IMR-90 (cell line): ENCODE results near the gene FBXW11. TPM values are rescaled to one million over a fixed set of nuclear protein-coding genes. Genes with fewer than 3 reads are reported as not detected.

Source experiments
- ATAC-seq: fragments of 200-7000 bp; cut with Tn5 transposase; 2 replicates; pipeline ENCODE4 v1.9.1; 2020; ENCODE audit warnings: low read depth, mild to moderate bottlenecking, moderate library complexity
- BruUV-seq: library from RNA; stranded (reverse); fragments of 400-500 nt; replicated peaks from 2 replicates; lab custom pipeline; 2021; lab: Mats Ljungman, UMichigan
- CTCF ChIA-PET: fragments of 300-600 bp; formaldehyde crosslinking; extraction: SDS; loops from one replicate; lab custom pipeline; 2021; ENCODE audit warnings: antibody characterized with exemption; lab: Yijun Ruan, JAX
- POLR2A ChIA-PET: fragments of 300-600 bp; sonication (Branson Sonifier 250); formaldehyde crosslinking; loops from one replicate; lab custom pipeline; 2022; ENCODE audit warnings: antibody characterized with exemption; ENCODE audit not compliant: unreplicated experiment; lab: Charles Lee
- DNase-seq: peaks from one replicate; pipeline ENCODE4 v3.0.0; 2013
- H2AFZ ChIP-seq: replicated peaks from 2 replicates; pipeline ENCODE3; 2013; ENCODE audit warnings: low read length, mild to moderate bottlenecking; ENCODE audit not compliant: poor library complexity
- H2AK5ac ChIP-seq: 2 replicates; pipeline ENCODE4 v1.6.1; 2013; ENCODE audit warnings: low read depth, low read length, inconsistent platforms
- H2AK9ac ChIP-seq: replicated peaks from 2 replicates; pipeline ENCODE3; 2013; ENCODE audit warnings: mild to moderate bottlenecking, low read depth, low read length, moderate library complexity; ENCODE audit not compliant: poor library complexity
- H2BK120ac ChIP-seq: 2 replicates; pipeline ENCODE4 v1.6.1; 2013; ENCODE audit warnings: low read depth, low read length, inconsistent platforms
- H2BK15ac ChIP-seq: 3 replicates; pipeline ENCODE4 v1.6.1; 2013; ENCODE audit warnings: low read depth, low read length, inconsistent platforms
- H2BK20ac ChIP-seq: 2 replicates; pipeline ENCODE4 v1.6.1; 2013; ENCODE audit warnings: low read depth, mild to moderate bottlenecking, inconsistent platforms, low read length, moderate library complexity
- H2BK5ac ChIP-seq: 2 replicates; pipeline ENCODE4 v1.6.1; 2013; ENCODE audit warnings: mild to moderate bottlenecking, low read depth, low read length, inconsistent platforms; ENCODE audit not compliant: poor library complexity, severe bottlenecking
- H3K14ac ChIP-seq: replicated peaks from 2 replicates; pipeline ENCODE4 v1.6.1; 2013; ENCODE audit warnings: low read depth, low read length, inconsistent platforms
- H3K18ac ChIP-seq: 2 replicates; pipeline ENCODE4 v1.6.1; 2013; ENCODE audit warnings: low read depth, low read length, control low read depth
- H3K23ac ChIP-seq: 2 replicates; pipeline ENCODE4 v1.6.1; 2013; ENCODE audit warnings: low read depth, low read length, inconsistent platforms
- H3K27ac ChIP-seq: 2 replicates; pipeline ENCODE4 v1.5.1; 2013; ENCODE audit warnings: mild to moderate bottlenecking, control low read depth, low read length; ENCODE audit not compliant: insufficient read depth
- H3K27me3 ChIP-seq: 2 replicates; pipeline ENCODE4 v1.6.1; 2013; ENCODE audit warnings: low read length; ENCODE audit not compliant: control insufficient read depth, insufficient read depth
- H3K36me3 ChIP-seq: 2 replicates; pipeline ENCODE4 v1.6.1; 2013; ENCODE audit warnings: low read length, mixed read lengths; ENCODE audit not compliant: control insufficient read depth, insufficient read depth
- H3K4ac ChIP-seq: 2 replicates; pipeline ENCODE4 v1.6.1; 2013; ENCODE audit warnings: low read depth, low read length, inconsistent platforms
- H3K4me1 ChIP-seq: 2 replicates; pipeline ENCODE4 v1.6.1; 2013; ENCODE audit warnings: low read length, mixed read lengths; ENCODE audit not compliant: control insufficient read depth, insufficient read depth
- H3K4me2 ChIP-seq: 2 replicates; pipeline ENCODE4 v1.6.1; 2013; ENCODE audit warnings: low read depth, mild to moderate bottlenecking, control low read depth, low read length, moderate library complexity
- H3K4me3 ChIP-seq: 2 replicates; pipeline ENCODE4 v1.5.1; 2013; ENCODE audit warnings: low read depth, mild to moderate bottlenecking, control low read depth, low read length, moderate library complexity; ENCODE audit not compliant: insufficient read depth
- H3K56ac ChIP-seq: 2 replicates; pipeline ENCODE4 v1.6.1; 2013; ENCODE audit warnings: low read length, inconsistent platforms; ENCODE audit not compliant: insufficient read depth; ENCODE audit errors: extremely low read depth
- H3K79me1 ChIP-seq, 2 experiments: 2 replicates each; pipeline ENCODE4 v1.6.1; 2013; ENCODE audit warnings: low read length in 2 of 2, inconsistent platforms in 1 of 2, low read depth in 1 of 2
- H3K9ac ChIP-seq: 2 replicates; pipeline ENCODE4 v1.6.1; 2013; ENCODE audit warnings: low read depth, low read length, control low read depth
- H3K9me1 ChIP-seq: 2 replicates; pipeline ENCODE4 v1.6.1; 2013; ENCODE audit warnings: low read length, inconsistent platforms; ENCODE audit not compliant: insufficient read depth
- H3K9me3 ChIP-seq: 2 replicates; pipeline ENCODE4 v1.6.1; 2013; ENCODE audit warnings: low read length; ENCODE audit not compliant: control insufficient read depth, insufficient read depth
- H4K20me1 ChIP-seq: 2 replicates; pipeline ENCODE4 v1.6.1; 2013; ENCODE audit warnings: low read length, inconsistent platforms; ENCODE audit not compliant: insufficient read depth
- H4K5ac ChIP-seq: 2 replicates; pipeline ENCODE4 v1.6.1; 2013; ENCODE audit warnings: mild to moderate bottlenecking, low read depth, low read length, control low read depth
- H4K8ac ChIP-seq, 2 experiments: 2 replicates each; pipeline ENCODE4 v1.6.1; 2013; ENCODE audit warnings: low read depth in 2 of 2, low read length in 2 of 2, control low read depth in 1 of 2, inconsistent platforms in 1 of 2
- H4K91ac ChIP-seq: 2 replicates; pipeline ENCODE4 v1.6.1; 2013; ENCODE audit warnings: low read depth, low read length, inconsistent platforms; ENCODE audit not compliant: insufficient read depth
- CHD1 ChIP-seq: IDR thresholded peaks from 2 replicates; pipeline ENCODE4 v1.6.1; 2012; ENCODE audit warnings: low read depth, low read length, improper control_type of control experiment
- MAFK ChIP-seq: IDR thresholded peaks from 2 replicates; pipeline ENCODE4 v1.6.1; 2012; ENCODE audit warnings: low read depth, low read length, improper control_type of control experiment
- RCOR1 ChIP-seq: IDR thresholded peaks from 2 replicates; pipeline ENCODE4 v1.6.1; 2012; ENCODE audit warnings: mild to moderate bottlenecking, low read length, improper control_type of control experiment; ENCODE audit not compliant: insufficient replicate concordance
- WGBS, 2 experiments: methylation state at CpG; one replicate each; pipeline versions ENCODE4 v1.1.5 to v1.1.7; 2013; ENCODE audit warnings: missing lambda C conversion rate in 2 of 2; ENCODE audit not compliant: insufficient read length in 1 of 2; ENCODE audit errors: extremely low coverage in 2 of 2; 5-methylcytosine and 5-hydroxymethylcytosine counted together
- dilution Hi-C: fragments of 300-500 bp; cut with HindIII; formaldehyde crosslinking; loops from one replicate; pipeline ENCODE4 v1.14.3; 2018; ENCODE audit warnings: low sequenced_read_pairs; ENCODE audit not compliant: unreplicated experiment
- in situ Hi-C: fragments of 300-500 bp; cut with MboI; formaldehyde crosslinking; loops from 3 replicates; pipeline ENCODE4 v1.14.3; 2019; ENCODE audit warnings: low sequenced_read_pairs, inconsistent platforms, mixed read lengths
- intact Hi-C: fragments of 100-400 bp; cut with micrococcal nuclease; formaldehyde crosslinking; loops from 2 replicates; pipeline ENCODE4 v1.10.0; 2022
- polyA plus RNA-seq, 3 experiments: library from polyadenylated mRNA; depleted of rRNA; stranded (reverse); fragments of >200 nt; gene quantifications; 2 replicates each; pipeline ENCODE4 v1.2.3, GENCODE V29; 2012; ENCODE audit warnings: low replicate concordance in 1 of 3
- total RNA-seq: library from RNA; depleted of rRNA; stranded (reverse); fragments of >200 nt; gene quantifications from 2 replicates; pipeline ENCODE4 v1.2.3, GENCODE V29; 2012

FBXW11 gene
- total and polyA plus RNA-seq, 2 of the 4 experiments (the other 2 are of a cell fraction) = 34.3 to 97.1 TPM

- TF ChIP-seq RCOR1 = no peak
These were observed 164.3 kb downstream of the FBXW11 start (continued) for GRCh38 chr5:171841984-171842776.

GRCh38 chr5:171840711-171841522 lies 165.5 kb downstream of the FBXW11 start:
- H3K23ac ChIP-seq = no peak overlapping the region
- 81% methylated on average over 9 of the region's 16 CpGs; no CpG with 5 or more reads in 1 of the 2 experiments for WGBS, 2 experiments
- DNase-seq = no peak
- no peak overlapping the region for H2BK15ac ChIP-seq
- TF ChIP-seq CHD1 (no peak), MAFK (0 out of 2 replicates have a peak, but pooled peaks have one; percentile 35)
- dilution Hi-C loops = no loop called here
- H3K9me3 ChIP-seq = no peaks in the 10 kb centered on the region
- no peaks in the 10 kb centered on the region for H3K36me3 ChIP-seq
- H4K20me1 ChIP-seq = no peaks in the 10 kb centered on the region
- no peak overlapping the region for H3K4ac ChIP-seq
- H4K91ac ChIP-seq = no peak overlapping the region
- no peaks in the 10 kb centered on the region for H3K4me1 ChIP-seq
- no peak overlapping the region for H3K14ac ChIP-seq
- no peak overlapping the region for H2AK5ac ChIP-seq
- no peak overlapping the region for H3K4me3 ChIP-seq
- no peak overlapping the region for H3K18ac ChIP-seq
- H3K4me2 ChIP-seq = no peak overlapping the region
- ChIA-PET POLR2A (no interaction called here), CTCF (interaction anchor here (0.6 kb wide), 2 partner anchors 216 to 919 kb away, joined by 3 to 8 read pairs; no protein-coding TSS in a partner anchor)
- ATAC-seq = no peak
- no peak overlapping the region for H3K9ac ChIP-seq
- H3K27ac ChIP-seq = no peak overlapping the region
- intact Hi-C loops = no loop called here
- BruUV-seq = no TSS peak
- no peak overlapping the region for H3K56ac ChIP-seq
- no peak overlapping the region for H4K5ac ChIP-seq
- in situ Hi-C loops = no loop called here
- H3K79me1 ChIP-seq = no peaks in the 10 kb centered on the region
- no peak overlapping the region for H4K8ac ChIP-seq
- H3K27me3 ChIP-seq = no peaks in the 10 kb centered on the region; the same call in 1 of the 2 replicates
- no peak overlapping the region for H2BK5ac ChIP-seq
- H2AFZ ChIP-seq = no peak overlapping the region
- H2AK9ac ChIP-seq = no peak overlapping the region
- no peak overlapping the region for H2BK120ac ChIP-seq
- H3K9me1 ChIP-seq = 0 out of 2 replicates have a peak, but pooled peaks cover 2% of the 10 kb centered on the region
- no peak overlapping the region for H2BK20ac ChIP-seq
